GM18909 (cell line): Measurements from ENCODE around the gene CNR2.
A peak's percentile ranks its signal among the peaks of the same experiment; 100 is the strongest.
"Not testable (repeated sequence)": the region's sequence is repeated elsewhere in the genome, so short reads cannot be mapped to it uniquely, and the experiment has no call there.

Source experiments
- ATAC-seq: cut with Tn5 transposase; IDR thresholded peaks from one replicate; pipeline ENCODE4 v1.9.1; 2021; ENCODE audit warnings: mild to moderate bottlenecking; ENCODE audit not compliant: unreplicated experiment, poor library complexity

The CNR2 gene

DNA sequence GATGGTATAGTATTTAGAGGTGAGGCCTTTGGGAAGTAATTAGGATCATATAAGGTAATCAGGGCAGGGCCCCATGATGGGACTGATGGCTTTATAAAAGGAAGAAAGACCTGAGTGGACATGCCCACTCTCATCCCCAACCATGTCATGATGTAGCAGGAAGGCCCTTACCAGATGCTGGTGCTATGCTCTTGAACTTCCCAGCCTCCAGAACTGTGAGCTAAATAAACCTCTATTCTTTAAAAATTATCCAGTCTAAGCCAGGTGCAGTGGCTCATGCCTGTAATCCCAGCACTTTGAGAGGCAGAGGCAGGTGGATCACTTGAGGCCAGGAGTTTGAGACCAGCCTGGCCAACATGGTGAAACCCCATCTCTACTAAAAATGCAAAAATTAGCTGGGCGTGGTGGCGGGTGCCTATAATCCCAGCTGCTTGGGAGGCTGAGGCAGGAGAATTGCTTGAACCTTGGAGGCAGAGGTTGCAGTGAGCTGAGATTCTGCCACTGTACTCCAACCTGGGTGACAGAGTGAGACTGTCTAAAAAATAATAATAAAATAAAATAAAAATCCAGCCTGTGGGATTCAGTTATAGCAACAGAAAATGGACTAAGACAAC lies 65.6 kb downstream of the CNR2 start:
- ATAC-seq: not testable (repeated sequence)

GRCh38 chr1:23845163-23845562 lies 68.0 kb downstream of the CNR2 start:
- ATAC-seq: no peak

- ATAC-seq: no peak
Observed at GRCh38 chr1:23843644-23844043, 69.5 kb downstream of the CNR2 start.

DNA sequence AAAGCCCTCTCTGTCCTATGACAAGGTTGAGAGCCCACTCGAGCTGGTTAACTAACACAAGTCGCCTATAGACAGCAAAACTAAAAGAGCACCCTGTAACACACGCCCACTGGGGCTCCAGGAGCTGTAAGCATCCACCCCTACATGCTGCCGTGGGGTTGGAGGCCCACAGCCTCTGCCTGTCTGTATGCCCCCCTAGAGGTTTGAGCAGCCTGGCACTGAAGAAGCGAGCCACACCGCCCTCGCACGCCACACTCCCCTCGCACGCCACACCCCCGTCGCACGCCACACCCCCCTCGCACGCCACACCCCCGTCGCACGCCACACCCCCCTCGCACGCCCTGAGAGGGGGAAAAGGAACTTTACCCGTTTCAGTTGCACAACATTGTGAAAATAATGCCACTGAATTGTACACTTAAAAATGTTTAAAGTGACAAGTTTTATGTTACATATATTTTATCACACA lies 74.7 kb downstream of the CNR2 start:
- peak; percentile 64 for ATAC-seq

GRCh38 chr1:23837908-23838307 lies 75.3 kb downstream of the CNR2 start:
- ATAC-seq: no peak

GRCh38 chr1:23836037-23836436 lies 77.1 kb downstream of the CNR2 start:
- no peak for ATAC-seq

- not testable (repeated sequence) for ATAC-seq
Observed at GRCh38 chr1:23834156-23834555, 79.0 kb downstream of the CNR2 start.

- no peak for ATAC-seq
Observed at GRCh38 chr1:23827717-23828116, 85.4 kb downstream of the CNR2 start.

- not testable (repeated sequence) for ATAC-seq
Observed at GRCh38 chr1:23826590-23826989, 86.6 kb downstream of the CNR2 start.

GRCh38 chr1:23825762-23826522 lies 87.2 kb downstream of the CNR2 start:
- no peak for ATAC-seq

DNA sequence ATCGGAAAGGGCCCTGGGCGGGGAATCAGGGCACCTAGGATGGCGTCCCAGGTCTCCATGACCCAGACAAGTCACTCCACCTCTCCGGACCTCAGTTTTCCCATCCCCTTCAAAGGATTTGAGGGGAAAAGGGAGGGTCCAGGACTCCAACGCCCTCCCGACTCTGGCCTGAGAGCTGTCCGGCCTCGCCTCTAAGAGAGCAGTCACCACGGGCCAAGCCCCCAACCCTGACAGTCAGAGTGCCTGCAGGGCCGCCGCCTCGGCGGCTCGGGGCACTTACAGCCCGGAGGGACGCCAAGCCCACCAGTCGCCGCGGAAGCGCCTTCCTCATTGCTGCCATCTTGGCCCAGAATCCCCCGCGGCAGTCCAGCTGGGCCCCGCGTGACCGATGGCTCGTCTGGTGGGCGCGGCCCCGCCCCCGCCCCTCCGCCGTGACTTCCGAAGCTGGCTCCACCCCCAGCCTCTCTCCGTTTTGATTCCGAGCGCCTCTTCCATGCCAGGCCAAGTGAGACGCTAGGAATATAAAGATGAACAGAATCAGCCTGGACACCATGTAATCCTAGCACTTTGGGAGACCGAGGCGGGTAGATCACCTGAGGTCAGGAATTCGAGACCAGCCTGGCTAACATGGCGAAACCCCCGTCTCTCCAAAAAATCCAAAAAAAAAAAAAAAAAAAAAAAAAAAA lies 87.9 kb downstream of the CNR2 start, which contains the start of gene HMGCL:
Gene HMGCL (minus strand): TSS at position 354 of the 686 bp plus-strand sequence. CDS start 14 bp downstream, at position 340.
- peak; percentile 80 for ATAC-seq

- ATAC-seq: no peak
Observed at GRCh38 chr1:23824711-23825075, 88.5 kb downstream of the CNR2 start.

DNA sequence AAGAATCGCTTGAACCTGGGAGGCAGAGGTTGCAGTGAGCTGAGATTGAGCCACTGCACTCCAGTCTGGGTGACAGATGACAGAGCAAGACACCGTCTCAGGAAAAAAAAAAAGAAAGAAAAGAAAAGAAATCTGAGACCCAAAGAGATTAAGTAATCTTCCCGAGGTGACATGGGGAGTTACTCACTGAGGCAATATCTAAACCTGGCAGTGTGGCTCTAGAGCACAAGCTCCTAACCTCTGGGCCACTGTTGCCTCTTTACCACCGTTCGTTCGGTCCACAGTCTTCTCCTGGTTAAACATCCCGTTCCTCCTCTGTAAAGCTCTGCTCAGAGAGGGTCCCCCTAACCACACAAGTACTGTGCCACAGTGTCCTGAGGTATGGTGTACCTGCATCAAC lies 89.4 kb downstream of the CNR2 start:
- ATAC-seq: no peak
